Tibial artery (tissue), 4 donors: ENCODE data around the gene KCNIP3.

Experiments used
- DNase-seq, 2 donors: peaks; one replicate each; pipeline ENCODE4 v3.0.0-alpha.2; 2019
- H3K27ac ChIP-seq, 2 donors: fragments of 200-600 bp; sonication (generic) in 1 of 2; 1 replicate in 1 of 2; 2 replicates in 1 of 2; pipeline ENCODE4 v1.5.1; 2018 to 2019; ENCODE audit warnings: mild to moderate bottlenecking in 1 of 2
- H3K27me3 ChIP-seq, 2 donors: fragments of 200-600 bp; sonication (generic) in 1 of 2; one replicate each; pipeline versions ENCODE4 v1.5.1 to v1.6.0; 2016 to 2019
- H3K36me3 ChIP-seq, 3 donors: fragments of 200-600 bp; sonication (generic) in 2 of 3; one replicate each; pipeline ENCODE4 v1.5.1; 2016 to 2019; ENCODE audit warnings: mild to moderate bottlenecking in 2 of 3
- H3K4me1 ChIP-seq, 4 donors: fragments of 200-600 bp; sonication (generic) in 2 of 4; 1 replicate in 3 of 4; 2 replicates in 1 of 4; pipeline ENCODE4 v1.5.1; 2016 to 2019
- H3K4me3 ChIP-seq, 2 donors: fragments of 200-600 bp; sonication (generic) in 1 of 2; 1 replicate in 1 of 2; 2 replicates in 1 of 2; pipeline ENCODE4 v1.5.1; 2018 to 2019; ENCODE audit warnings: mild to moderate bottlenecking in 2 of 2
- H3K9me3 ChIP-seq, 3 donors: fragments of 200-600 bp; sonication (generic) in 1 of 3; one replicate each; pipeline ENCODE4 v1.5.1; 2016 to 2019
- intact Hi-C: fragments of 100-400 bp; cut with DNase I; formaldehyde crosslinking; loops from one replicate; pipeline ENCODE4 v1.15.0; 2023; ENCODE audit warnings: low total_unique reads
- TF ChIP-seq, protein P1 (sequence below), 2 experiments: fragments of 200-600 bp in 1 of 2; fragments of 450-650 bp in 1 of 2; IDR thresholded peaks; one replicate each; pipeline ENCODE4 v1.5.1; 2017 to 2019; ENCODE audit warnings: antibody characterized with exemption in 2 of 2, mild to moderate bottlenecking in 1 of 2, moderate library complexity in 1 of 2

Gene KCNIP3

GRCh38 chr2:95382686-95383634 lies 85.8 kb downstream of the KCNIP3 start:
- H3K36me3 ChIP-seq, result peaks cover 0 to 11% (median 7%) of the 10 kb centered on the region in 3 donors
- no peaks in the 10 kb centered on the region for H3K9me3 ChIP-seq
- DNase-seq, result peak in 1 of 2 donors; percentile 65
- TF ChIP-seq, protein P1, sequence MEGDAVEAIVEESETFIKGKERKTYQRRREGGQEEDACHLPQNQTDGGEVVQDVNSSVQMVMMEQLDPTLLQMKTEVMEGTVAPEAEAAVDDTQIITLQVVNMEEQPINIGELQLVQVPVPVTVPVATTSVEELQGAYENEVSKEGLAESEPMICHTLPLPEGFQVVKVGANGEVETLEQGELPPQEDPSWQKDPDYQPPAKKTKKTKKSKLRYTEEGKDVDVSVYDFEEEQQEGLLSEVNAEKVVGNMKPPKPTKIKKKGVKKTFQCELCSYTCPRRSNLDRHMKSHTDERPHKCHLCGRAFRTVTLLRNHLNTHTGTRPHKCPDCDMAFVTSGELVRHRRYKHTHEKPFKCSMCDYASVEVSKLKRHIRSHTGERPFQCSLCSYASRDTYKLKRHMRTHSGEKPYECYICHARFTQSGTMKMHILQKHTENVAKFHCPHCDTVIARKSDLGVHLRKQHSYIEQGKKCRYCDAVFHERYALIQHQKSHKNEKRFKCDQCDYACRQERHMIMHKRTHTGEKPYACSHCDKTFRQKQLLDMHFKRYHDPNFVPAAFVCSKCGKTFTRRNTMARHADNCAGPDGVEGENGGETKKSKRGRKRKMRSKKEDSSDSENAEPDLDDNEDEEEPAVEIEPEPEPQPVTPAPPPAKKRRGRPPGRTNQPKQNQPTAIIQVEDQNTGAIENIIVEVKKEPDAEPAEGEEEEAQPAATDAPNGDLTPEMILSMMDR (IDR thresholded peaks at IDR 0.05), result no peak
- H3K4me1 ChIP-seq, result peaks cover 0 to 17% (median 4%) of the 10 kb centered on the region in 4 donors
- intact Hi-C loops, result no loop called here
- no peak overlapping the region for H3K4me3 ChIP-seq
- peaks cover 0 to 6% of the 10 kb centered on the region in 2 donors for H3K27me3 ChIP-seq
- H3K27ac ChIP-seq, result no peak overlapping the region

DNA sequence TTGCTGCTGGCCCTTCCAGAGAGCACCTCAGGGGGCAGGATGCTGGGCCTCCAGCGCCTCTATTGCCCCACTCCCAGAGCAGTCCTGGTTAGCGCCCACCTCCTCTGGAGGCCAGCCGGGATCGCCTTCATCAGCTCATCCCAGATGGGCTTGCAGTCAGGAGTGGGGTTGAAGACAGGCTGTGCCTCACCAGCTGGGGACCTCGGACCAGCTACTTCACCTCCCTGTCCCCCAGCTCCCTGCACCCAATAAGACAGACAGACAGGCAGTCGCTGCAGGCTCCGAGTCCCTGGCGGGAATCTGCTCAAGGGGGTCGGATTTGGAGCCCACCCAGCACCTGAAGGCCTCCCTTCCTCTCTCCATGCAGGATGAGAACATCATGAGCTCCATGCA lies 86.5 kb downstream of the KCNIP3 start:
- Histone ChIP-seq H3K27me3 (peaks cover 0 to 11% of the 10 kb centered on the region in 2 donors), H3K4me1 (peaks cover 0 to 17% (median 4%) of the 10 kb centered on the region in 4 donors), H3K27ac (no peak overlapping the region), H3K36me3 (peaks cover 0 to 11% (median 0%) of the 10 kb centered on the region in 3 donors), H3K9me3 (no peaks in the 10 kb centered on the region), H3K4me3 (no peak overlapping the region)
- DNase-seq, result no peak
- TF ChIP-seq, protein P1 (IDR thresholded peaks at IDR 0.05), result no peak
- intact Hi-C loops, result no loop called here

GRCh38 chr2:95384854-95385569 lies 87.9 kb downstream of the KCNIP3 start:
- H3K4me1 ChIP-seq, result peaks cover 0 to 21% (median 4%) of the 10 kb centered on the region in 4 donors
- H3K27me3 ChIP-seq, result peaks cover 0 to 21% of the 10 kb centered on the region in 2 donors
- peak; percentile 77 to 89 for DNase-seq
- intact Hi-C loops, result no loop called here
- no peak overlapping the region for H3K4me3 ChIP-seq
- TF ChIP-seq, protein P1 (IDR thresholded peaks at IDR 0.05), result no peak
- no peaks in the 10 kb centered on the region for H3K9me3 ChIP-seq
- H3K36me3 ChIP-seq, result peaks cover 0 to 11% (median 0%) of the 10 kb centered on the region in 3 donors
- H3K27ac ChIP-seq, result peak overlapping the region; percentile 4 to 52

DNA sequence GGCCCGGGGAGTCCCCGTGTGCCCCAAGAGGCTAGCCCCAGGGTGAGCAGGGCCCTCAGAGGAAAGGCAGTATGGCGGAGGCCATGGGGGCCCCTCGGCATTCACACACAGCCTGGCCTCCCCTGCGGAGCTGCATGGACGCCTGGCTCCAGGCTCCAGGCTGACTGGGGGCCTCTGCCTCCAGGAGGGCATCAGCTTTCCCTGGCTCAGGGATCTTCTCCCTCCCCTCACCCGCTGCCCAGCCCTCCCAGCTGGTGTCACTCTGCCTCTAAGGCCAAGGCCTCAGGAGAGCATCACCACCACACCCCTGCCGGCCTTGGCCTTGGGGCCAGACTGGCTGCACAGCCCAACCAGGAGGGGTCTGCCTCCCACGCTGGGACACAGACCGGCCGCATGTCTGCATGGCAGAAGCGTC lies 88.4 kb downstream of the KCNIP3 start:
- DNase-seq, result peak in 1 of 2 donors; percentile 70
- H3K4me1 ChIP-seq, result peaks cover 0 to 21% (median 4%) of the 10 kb centered on the region in 4 donors
- H3K27ac ChIP-seq, result peak overlapping the region in 1 of 2 donors; percentile 52
- H3K36me3 ChIP-seq, result peaks cover 0 to 11% (median 0%) of the 10 kb centered on the region in 3 donors
- intact Hi-C loops, result no loop called here
- no peaks in the 10 kb centered on the region for H3K9me3 ChIP-seq
- H3K4me3 ChIP-seq, result no peak overlapping the region
- TF ChIP-seq, protein P1 (IDR thresholded peaks at IDR 0.05), result no peak
- peaks cover 0 to 25% of the 10 kb centered on the region in 2 donors for H3K27me3 ChIP-seq

- peaks cover 0 to 21% (median 4%) of the 10 kb centered on the region in 4 donors for H3K4me1 ChIP-seq
- H3K36me3 ChIP-seq, result peaks cover 0 to 6% (median 0%) of the 10 kb centered on the region in 3 donors
- H3K9me3 ChIP-seq, result no peaks in the 10 kb centered on the region
- H3K27me3 ChIP-seq, result peaks cover 0 to 26% of the 10 kb centered on the region in 2 donors
- H3K27ac ChIP-seq, result no peak overlapping the region
- TF ChIP-seq, protein P1 (IDR thresholded peaks at IDR 0.05), result no peak
- DNase-seq, result peak in 1 of 2 donors; percentile 38
- no peak overlapping the region for H3K4me3 ChIP-seq
- intact Hi-C loops, result no loop called here
These were observed 88.9 kb downstream of the KCNIP3 start for GRCh38 chr2:95386031-95386430.
